Fibroblast of skin of left quadriceps (primary cell): ENCODE measurements around the gene MAPKBP1.

Source experiments
- DNase-seq, 2 experiments: peaks; one replicate each; pipeline ENCODE4 v3.0.0-alpha.2; 2013; ENCODE audit warnings: low read depth in 2 of 2

The MAPKBP1 gene

GRCh38 chr15:41809526-41810220 is 35.4 kb downstream of the MAPKBP1 start:
- DNase-seq, result no peak

DNA sequence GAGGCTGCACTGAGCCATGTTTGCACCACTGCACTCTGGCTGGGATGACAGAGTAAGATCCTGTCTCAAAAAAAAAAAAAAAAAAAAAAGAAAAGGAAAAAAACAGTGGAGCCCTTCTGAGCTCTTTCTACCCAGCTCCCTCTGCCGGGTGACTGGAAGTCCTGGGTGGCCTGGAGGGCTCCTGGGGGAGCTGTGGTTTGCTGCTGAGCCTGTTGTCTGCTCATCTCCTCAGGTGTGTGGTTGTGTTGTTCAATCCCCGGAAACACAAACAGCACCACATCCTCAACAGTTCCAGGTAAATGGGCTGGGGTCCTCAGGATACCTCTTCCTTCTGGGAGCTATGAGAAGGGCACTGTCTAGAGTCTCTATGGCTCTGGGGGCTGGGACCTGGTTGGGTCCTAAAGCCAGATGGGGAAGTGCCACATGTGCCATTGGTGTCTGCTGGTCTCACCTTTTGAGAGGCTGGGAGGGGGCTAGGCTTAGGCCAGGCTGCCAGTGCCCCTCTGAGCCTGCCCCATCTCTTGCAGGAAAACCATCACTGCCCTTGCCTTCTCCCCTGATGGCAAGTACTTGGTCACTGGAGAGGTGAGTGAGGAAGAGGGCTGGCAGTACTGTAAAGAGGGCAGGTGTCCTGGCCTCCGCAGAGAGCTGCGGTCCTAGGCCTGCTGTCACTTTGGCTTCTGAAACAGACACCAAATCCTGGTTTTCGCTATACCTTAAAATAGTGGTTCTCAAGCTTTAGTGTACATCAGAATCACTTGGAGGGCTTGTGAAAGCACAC is 36.6 kb downstream of the MAPKBP1 start:
- no peak for DNase-seq

DNA sequence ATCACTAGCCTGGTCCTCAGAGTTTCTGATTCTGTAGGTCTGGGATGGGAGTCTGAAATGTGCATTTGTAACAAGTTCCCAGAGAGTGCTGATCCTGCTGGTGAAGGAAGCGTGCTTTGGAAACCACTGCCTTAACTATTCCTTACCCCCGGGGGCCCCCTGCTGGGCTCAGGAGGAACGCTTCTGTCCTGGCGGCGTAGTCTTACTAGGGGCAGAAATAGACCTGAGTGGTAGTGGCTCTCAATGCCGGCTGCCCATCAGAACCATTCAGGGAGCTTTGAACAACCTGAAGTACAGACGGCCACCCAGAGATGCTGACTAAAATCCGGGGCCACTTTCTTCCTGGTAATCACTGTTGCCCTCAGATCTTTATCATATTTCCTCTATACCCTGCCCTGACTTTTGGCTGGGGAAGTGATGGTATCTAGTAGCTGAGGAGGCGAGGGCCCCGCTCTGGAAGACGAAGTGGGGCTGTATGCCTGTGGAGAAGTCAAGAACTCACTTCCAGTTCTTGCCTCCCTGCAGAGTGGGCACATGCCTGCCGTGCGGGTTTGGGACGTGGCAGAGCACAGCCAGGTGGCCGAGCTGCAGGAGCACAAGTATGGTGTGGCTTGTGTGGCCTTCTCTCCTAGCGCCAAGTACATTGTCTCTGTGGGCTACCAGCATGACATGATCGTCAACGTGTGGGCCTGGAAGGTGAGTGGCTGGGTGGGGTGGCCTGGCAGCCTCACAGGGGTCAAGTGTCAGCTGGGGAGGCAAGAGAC is 37.3 kb downstream of the MAPKBP1 start:
- peak; percentile 54 to 57 for DNase-seq

DNA sequence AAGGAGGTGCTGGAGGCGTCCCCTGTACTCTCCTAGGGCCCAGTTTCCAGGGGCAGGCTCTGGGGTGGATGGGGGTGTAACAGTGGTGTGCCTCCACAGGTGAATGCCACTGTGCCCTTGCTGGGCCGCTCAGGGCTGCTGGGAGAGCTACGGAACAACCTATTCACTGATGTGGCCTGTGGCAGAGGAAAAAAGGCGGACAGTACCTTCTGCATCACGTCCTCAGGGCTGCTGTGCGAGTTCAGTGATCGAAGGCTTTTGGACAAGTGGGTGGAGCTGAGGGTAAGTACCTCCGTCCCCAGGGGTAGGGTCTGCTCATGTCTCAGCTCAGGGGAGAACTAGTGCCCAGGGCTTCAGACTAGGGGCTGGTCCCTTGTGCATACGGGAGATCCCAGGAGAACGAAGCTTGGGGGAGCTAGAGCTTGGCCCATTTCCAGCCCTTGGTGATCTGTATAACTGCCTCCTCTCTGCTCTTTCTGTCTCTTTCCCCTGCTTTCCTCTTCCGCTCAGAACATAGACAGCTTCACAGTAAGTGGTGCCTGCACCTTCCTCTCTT is 38.6 kb downstream of the MAPKBP1 start:
- no peak for DNase-seq

GRCh38 chr15:41813426-41813825 is 39.1 kb downstream of the MAPKBP1 start:
- no peak for DNase-seq

- no peak for DNase-seq
Observed at GRCh38 chr15:41814534-41814933, 40.2 kb downstream of the MAPKBP1 start.

DNA sequence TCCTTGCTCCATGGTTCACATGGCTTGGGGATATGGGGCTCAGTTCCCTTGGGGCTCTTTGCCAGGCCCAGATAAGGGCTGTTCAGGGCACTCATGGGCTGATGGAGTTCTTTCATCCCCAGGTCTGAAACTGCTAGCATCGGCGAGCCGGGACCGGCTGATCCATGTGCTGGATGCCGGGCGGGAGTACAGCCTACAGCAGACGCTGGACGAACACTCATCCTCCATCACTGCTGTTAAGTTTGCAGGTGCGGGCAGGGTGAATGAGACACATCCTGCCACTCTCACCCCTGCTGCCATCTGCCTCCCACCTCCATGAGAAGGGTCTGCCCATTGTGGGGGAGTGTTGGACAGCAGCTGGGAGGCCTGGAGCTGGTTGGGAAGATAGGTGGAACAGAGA is 42.5 kb downstream of the MAPKBP1 start:
- no peak for DNase-seq

DNA sequence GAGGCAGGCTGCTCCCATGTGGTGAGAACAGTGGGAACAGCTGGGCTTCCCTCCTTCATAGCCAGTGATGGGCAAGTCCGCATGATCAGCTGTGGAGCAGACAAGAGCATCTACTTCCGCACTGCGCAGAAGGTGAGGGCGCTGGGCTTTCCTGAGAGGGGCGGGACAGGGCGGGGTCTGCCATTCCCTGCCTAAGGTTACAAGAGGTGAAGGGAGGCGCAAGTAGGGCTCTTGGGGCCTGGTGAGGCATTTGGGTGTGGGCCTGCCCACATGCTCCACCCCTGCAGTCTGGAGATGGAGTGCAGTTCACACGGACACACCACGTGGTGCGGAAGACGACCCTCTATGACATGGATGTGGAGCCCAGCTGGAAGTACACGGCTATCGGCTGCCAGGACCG is 43.0 kb downstream of the MAPKBP1 start:
- DNase-seq, result no peak

GRCh38 chr15:41817781-41818180 is 43.5 kb downstream of the MAPKBP1 start:
- DNase-seq, result no peak

DNA sequence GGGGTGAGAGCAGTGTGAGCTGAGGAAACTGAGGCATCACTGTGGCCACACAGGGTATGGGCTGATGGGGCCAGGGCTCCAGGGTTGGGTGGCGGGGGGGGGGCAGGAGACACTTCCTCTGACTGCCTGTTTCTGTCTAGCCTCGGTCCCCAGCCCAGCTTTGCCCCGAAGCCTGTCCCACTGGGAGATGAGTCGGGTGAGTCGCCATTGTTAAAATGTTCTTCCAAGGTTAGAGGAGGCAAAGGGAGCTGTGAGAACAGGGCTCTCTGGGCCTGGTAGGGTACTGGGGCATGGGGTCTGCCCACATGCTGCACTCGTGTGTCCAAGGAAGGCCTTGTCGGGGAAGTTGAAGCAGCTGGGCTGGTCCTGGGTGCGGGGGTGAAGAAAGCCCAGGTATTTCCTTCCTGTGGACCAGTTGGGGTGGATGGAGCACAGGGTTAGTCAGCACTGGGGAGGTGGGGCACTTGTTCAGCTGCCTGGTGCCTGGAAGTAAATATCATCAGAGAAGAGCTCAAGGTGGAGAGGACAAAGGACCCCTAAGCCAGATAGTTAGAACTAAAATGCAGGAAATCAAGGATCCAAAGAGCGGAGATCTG is 45.3 kb downstream of the MAPKBP1 start:
- no peak for DNase-seq

DNA sequence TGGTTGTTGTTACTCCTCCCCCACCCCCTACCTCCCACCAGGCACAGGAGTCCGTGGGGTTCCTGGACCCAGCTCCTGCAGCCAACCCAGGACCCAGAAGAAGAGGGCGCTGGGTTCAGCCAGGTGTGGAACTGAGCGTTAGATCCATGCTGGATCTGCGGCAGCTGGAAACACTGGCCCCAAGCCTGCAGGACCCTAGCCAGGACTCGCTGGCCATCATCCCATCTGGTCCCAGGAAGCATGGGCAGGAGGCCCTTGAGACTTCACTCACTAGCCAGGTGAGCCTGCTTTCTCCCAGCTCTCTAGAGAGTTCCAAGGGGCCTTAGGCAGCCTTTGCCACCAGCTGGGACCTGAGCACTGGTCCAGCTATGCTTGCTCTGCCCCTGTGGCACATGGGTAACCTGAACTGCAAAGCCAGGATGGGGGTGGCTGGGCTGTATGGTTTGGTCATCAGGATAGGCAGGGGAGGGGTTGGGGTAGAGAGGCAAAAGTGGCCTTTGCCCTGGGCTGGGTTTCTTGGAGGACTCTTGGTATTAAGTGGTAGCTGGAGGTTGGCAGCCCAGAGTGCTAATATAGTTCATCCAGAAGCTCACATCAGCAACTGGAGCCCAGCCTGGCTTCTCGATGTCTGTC is 46.6 kb downstream of the MAPKBP1 start:
- no peak for DNase-seq

DNA sequence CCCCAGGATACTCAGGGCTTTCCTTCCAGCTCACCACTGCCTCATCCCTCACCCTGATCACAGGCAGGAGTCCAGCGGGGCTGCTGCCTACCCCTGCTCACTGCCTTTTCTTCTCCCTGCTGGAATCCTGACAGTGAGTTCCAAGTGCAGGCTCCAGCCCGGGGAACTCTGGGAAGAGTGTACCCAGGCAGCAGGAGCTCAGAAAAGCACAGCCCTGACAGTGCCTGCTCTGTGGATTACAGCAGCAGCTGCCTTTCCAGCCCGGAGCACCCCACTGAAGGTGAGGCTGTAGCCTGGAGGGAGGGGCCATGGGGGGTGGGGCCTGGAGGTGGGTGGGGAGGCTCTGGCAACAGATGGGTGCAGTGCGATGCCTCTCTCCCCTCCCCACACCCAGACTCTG is 47.5 kb downstream of the MAPKBP1 start:
- DNase-seq, result no peak

- no peak for DNase-seq
Observed at GRCh38 chr15:41822471-41822870, 48.2 kb downstream of the MAPKBP1 start.

GRCh38 chr15:41822957-41823356 is 48.7 kb downstream of the MAPKBP1 start:
- no peak for DNase-seq

GRCh38 chr15:41823502-41823901 is 49.2 kb downstream of the MAPKBP1 start:
- DNase-seq, result no peak

GRCh38 chr15:41824062-41824745 is 49.9 kb downstream of the MAPKBP1 start:
- no peak for DNase-seq

DNA sequence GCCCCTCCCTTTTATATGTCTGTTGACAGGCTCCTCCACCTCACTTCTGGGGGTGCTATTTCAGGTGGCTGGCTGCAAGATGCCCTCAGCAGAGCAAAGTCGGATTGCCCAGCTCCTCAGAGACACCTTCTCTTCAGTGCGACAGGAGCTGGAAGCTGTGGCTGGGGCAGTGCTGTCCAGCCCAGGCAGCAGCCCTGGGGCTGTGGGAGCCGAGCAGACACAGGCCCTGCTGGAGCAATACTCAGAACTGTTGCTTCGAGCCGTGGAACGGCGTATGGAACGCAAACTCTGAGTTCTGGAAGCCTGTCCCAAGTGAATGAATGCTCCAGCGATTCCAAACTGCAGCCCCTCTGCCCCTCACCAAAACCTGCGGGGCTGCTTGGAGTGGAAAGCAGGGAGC is 50.9 kb downstream of the MAPKBP1 start:
- DNase-seq, result no peak

- no peak for DNase-seq
Observed at GRCh38 chr15:41825572-41826535, 51.6 kb downstream of the MAPKBP1 start.

DNA sequence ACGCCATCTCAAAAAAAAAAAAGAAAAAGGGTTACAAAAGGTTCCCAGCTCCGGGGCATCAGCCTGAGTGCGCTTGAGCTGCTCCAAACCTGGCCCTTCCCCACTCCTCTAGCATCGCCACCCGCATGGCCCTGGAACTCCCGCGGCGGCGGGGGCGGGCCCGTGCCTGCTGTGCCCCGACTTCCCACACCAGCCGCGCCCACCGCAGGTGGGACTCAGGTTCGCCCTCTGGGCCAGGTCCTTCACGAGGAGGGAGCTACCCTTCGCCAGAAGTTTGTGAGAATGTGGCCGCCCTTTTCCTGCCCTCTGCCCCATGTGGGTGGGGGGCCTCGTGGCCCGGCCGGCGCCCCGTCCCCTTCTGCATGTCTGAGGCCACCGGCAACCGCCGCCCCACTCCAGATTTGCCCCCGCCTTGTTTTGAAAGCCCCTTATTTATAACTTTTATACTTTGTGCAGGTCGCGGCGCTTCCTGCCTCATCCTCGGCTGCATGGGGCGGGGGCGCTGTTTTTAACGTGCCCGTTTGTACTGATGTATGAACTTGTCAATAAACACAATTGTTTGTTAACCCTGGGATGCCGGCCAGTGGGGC is 53.1 kb downstream of the MAPKBP1 start:
- DNase-seq, result no peak
